Raji (cell line): ENCODE results near the gene NEDD4L.

Experiments
- POLR2A ChIP-seq: IDR thresholded peaks from 2 replicates; pipeline ENCODE4 v1.6.1; 2011; ENCODE audit warnings: low read depth, low read length, control low read depth; ENCODE audit not compliant: insufficient read depth

NEDD4L gene

DNA sequence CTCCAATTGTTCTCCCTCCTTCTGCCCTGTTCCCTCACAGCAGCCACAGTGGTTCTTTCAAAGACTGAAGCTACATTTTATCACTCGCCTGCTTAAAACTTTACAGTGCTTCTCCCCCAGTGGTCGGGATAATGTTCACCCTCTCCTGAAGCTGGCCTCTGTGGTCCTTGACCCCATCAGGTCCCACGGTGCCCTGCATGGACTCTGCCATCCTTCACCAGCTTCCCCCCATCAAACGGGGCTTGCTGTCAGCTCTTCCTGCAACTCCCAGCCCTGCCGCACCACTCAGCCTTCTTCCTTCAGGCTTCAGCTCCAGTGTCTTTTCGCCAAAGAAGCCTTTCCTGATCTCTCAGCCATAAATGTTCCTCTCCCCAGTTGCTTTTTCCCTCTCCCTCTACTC, 118.1 kb downstream of the NEDD4L start:
- no peak for TF ChIP-seq POLR2A

DNA sequence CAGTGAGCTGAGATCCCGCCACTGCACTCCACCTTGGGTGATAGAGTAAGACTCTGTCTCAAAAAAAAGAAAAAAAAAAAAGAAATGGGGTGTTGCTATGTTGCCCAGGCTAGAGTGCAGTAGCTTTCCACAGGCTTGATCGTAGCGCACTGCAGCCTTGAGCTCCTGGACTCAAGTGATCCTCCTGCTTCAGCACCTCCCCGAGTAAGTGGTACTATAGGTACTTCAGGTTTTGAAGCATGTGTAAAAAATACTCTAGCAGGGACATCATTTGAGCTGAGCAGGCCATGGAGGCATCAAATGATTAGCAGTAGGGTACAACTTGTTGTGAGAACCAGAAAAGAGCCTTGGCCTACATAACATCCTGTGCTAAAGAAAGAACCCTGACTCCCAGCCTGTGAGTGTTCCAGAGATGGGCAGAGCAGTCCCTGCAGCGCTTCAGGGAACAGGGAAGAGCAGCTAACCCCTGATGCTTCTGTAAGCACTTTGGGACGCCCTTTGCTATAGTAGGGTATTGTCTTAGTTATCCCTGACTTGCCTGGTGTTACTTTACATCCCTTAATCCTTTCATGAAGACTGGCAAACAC, 119.1 kb downstream of the NEDD4L start:
- TF ChIP-seq POLR2A = no peak

GRCh38 chr18:58166278-58166844, 122.3 kb downstream of the NEDD4L start:
- no peak for TF ChIP-seq POLR2A

DNA sequence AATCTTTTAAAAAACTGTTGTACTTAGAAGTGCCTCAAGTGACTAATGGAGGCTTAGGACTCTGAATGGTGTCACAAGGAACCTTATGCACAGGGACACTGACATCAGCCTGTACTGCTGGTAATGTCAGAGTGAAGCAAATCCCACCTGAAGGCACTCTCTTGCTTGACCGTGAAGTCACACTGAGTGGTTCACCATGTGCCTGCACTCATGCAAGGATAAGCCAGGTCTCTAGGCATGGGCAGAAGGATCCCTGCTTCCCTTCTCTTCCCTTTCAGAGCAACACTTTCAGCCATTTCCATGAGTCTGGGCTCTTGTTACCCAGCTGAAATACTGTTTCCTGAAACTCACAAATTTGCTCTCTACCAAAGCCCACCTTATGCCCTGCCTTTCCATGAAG, 123.0 kb downstream of the NEDD4L start:
- TF ChIP-seq POLR2A = no peak

DNA sequence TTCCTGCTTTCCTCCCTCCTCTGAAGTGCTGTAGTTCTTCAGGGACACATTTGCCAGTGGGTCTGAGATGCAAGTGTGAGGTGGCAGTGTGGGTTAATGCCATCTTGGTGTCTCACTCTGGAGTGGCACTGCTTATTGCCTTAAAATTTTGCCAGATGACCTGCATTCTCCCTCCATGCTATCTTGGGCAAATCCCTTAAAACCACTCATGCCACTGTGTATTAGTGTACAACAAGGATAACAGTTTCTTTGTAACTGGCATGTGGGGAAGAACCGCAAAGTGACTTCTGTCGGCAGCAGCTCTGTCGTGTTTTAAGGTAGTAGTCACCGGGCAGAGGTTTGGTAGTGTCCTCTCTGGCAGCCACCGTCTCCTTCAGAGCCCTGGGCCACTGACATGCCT, 124.2 kb downstream of the NEDD4L start:
- no peak for TF ChIP-seq POLR2A

DNA sequence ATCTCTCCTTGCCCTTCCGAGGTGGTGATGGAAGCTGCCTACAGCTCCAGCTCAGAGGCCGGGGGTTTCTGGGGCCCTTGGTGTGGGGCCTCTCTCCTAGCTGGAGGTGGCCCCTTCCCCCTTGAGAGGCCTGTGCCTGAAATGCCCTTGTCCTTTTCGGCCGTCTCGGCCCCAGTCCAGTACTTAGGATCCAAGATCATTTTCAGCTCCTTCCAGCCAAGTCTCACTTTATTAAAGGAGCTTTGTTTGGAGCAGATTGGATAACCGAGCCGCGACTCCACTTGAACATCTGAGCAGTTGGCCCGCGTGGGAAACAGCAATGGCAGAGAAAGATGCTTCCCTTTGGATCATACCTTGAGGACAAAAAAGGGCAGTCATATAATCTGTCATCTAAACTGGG, 125.0 kb downstream of the NEDD4L start:
- TF ChIP-seq POLR2A = no peak

DNA sequence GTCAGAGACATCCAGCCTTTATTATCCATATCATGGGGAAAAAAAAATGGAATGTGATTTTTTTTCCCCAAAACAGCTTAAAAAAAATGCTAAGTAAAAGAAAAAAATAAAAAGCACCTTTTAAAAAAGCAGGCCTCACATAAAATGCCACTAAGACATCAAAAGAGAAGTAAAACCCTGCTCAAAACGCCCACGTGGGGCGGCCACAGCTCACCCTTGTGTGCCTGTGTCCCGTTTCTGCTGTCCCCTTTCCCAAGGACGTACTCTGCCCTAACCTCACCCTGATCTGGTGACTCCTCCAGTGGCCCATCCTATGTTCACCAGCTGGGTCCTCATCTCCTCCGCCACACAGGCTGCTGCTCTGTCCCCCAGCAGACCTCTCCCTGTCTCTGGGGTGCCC, 125.4 kb downstream of the NEDD4L start:
- TF ChIP-seq POLR2A = no peak

DNA sequence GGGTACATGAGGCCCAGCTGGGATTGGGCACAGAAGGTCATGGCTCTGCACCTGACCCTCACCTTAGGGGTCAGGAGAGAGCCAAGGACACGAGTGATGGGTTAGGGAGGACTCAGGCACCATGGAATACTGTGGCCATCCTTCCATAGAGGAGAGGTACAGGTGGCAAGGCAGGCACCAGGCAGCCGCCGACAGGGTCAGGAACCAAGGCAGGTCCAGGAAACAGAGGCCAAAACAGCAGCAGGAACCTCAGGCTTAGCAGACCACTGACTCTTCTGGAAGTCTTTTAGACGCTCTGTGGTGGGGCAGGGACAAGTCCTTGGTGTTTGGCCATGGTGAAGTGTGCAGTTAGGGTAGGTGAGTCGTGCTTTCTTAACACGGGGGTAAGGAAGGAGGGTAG, 128.0 kb downstream of the NEDD4L start:
- TF ChIP-seq POLR2A = no peak

DNA sequence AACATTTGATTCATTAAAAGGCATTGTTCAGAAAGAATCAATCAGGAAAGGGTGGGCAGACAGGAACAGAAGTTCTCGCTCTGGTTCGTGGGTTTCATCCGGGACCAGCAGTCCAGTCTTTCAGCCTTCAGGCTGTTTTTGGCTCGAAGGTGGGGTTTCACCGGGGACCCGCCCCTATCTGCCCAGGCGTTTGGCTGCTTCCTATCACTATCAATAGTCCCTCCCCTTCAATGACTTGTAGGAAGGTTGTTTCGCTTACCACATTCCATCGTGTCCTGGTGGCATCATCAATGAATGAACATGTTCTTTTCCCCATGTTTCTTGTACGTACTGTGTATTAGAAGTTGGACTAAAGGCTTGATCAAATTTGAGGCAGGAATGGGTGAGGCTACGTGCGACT, 130.3 kb downstream of the NEDD4L start:
- TF ChIP-seq POLR2A = no peak

DNA sequence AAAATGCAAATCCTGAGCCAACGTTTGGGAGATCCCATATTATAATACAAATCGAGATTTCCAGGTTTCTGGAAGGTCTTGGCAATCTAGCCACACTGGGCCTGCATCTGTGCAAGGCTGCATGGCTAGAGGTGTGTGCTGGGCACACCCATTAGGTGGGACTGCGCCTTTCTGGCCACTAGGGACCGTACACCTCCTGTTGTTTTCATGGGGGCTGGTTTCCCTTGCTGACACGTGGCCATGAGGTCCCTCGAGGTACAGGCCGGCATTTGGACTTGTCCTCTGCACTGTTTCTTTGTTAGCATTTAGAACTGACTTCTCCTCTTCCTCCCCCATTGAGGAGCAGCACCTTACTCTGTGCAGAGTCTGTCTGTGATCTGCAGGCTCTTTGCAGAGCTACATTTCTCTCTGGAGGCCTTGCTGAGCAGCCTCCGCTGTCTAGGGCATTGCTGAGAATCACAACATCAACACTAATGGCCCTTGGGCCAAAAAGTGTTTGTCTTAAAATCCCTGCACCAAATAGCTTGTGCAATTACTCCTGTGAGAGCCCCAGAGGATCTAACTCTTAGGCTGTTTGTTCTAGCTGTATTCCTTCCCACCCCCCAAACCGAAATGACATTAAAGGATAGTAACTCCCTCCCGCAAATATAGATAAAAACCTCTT, 131.2 kb downstream of the NEDD4L start:
- no peak for TF ChIP-seq POLR2A

DNA sequence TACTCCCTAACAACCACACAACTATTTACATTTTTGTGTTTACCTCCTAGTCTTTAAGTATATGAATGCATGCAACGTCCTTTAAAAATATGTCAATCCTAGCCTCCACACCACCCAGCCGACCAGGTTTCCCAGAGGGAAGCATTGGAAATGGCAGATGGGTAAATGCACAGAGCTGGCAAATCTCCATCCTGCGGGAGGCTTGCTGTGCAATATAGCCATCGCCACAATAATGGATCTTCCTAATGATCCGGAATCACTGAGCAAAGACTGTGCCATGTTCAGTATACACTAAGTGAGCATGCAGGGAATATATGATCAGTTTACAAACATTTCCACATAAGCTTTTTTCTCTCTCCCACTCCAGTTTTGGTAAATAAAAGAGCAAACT, 131.8 kb downstream of the NEDD4L start:
- no peak for TF ChIP-seq POLR2A

DNA sequence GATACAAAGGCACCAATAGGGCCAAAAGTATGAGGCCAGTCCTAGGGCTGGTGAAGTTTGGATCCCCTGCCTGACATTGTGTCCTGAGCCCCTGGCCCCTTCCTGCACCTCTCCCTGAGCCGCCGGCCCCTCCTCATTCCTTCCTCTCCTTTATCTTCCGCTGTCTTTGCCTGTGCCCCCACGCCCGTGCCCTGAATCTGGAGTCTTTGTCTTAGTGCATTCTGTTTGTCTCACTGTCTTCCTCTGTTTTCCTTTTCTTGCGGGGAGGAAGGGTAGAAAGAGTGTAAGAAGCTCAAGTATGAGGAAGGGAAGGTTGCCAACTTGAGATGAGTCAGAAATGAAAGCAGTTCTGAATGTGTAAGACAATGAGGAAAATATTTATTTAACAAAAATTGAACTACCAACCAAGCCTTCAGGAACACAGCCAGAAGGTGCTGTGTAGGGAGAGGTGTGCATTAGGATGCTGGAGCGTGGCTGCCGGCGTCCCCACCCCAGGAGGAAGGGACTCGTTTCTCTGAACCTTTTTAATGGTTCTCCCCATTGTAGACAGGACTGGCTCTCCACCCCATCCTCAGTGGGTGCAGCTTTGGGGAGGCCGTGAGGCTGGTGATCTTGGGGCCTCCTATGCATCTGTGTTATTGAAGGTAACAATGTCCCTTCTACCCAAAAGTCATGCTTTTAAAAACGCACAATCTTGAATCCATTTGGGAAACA, 133.1 kb downstream of the NEDD4L start:
- no peak for TF ChIP-seq POLR2A

GRCh38 chr18:58177896-58178470, 134.0 kb downstream of the NEDD4L start:
- TF ChIP-seq POLR2A = no peak

DNA sequence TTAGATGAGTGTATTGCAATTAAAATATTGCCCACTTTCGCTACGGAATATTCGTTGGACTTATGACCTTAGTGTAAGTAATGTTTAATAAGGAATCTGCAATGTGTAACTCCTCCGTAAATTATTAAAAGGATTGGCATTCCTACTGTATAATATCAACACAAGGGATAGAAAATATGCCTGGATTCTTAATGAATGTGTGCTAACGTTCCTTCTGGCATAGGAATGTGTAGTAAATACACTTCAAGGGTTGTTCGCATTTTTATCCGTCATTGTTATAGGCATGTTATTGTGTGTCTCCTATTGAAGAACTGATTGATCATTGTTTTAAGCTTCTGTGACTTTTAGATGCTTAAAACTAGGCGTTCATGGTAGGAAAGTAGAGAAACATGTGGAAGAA, 134.5 kb downstream of the NEDD4L start:
- no peak for TF ChIP-seq POLR2A

- TF ChIP-seq POLR2A = no peak
Measured at GRCh38 chr18:58180172-58180571, 136.1 kb downstream of the NEDD4L start.

- no peak for TF ChIP-seq POLR2A
Measured at GRCh38 chr18:58180738-58181353, 136.8 kb downstream of the NEDD4L start.

DNA sequence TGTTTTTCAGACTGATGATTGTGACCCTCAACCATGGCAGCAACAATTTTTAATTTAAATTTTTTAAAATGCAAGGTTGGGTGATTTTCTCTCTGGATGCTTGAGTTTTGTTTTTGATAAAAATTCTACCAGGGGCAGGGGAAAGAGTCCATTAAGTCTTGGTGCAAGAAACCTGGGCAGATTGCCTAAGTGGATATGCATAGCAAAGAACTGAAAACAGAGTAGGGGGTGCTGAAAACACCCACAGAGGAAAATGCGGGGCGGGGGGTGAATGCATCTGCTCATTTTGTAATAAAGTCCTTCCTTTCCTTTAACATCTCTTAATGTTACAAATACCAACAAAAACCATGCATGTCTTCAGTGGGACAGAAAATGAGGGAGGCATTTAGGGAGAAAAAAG, 138.0 kb downstream of the NEDD4L start:
- no peak for TF ChIP-seq POLR2A
